ENCODE data around the gene COQ5. TPM values are rescaled to one million over a fixed set of nuclear protein-coding genes. Genes with fewer than 3 reads are reported as not detected.

COQ5 gene
- polyA plus RNA-seq, 1 donor (not counting 4 experiments of a cell fraction or from before 2014, with no cell fraction given): 38.7 TPM

DNA sequence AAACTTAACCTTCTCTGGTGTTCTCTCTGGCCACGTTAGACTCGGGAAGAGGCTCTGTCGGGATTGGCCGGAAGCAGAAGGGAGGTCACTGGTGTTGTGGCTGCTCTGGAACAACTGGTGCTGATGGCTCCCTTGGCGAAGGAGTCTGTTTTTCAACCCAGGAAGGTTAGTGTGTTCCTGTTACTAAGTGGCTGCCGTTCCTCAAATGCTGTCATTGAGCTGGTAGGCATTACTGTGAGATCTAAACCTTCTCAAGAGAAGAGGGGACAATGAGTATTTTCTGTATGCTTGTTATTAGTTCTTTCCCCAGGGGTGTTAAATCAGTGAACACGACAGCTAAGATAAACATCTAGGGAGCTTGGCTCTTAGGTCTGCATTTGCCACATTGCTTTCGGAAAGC, 33.9 kb upstream of the COQ5 start:
- no peaks in the 10 kb centered on the region for H3K9me3 ChIP-seq (ENCODE audit: control insufficient read depth, low read depth, low read length)
- no peaks in the 10 kb centered on the region for H3K79me2 ChIP-seq (ENCODE audit: control insufficient read depth, insufficient read depth, low read length)
- H3K4me3 ChIP-seq (ENCODE audit: control insufficient read depth in 2 of 3, extremely low read depth in 1 of 3, insufficient read depth in 2 of 3, low read depth in 1 of 3, low read length in 3 of 3): no peak overlapping the region
- H4K20me1 ChIP-seq (ENCODE audit: control insufficient read depth, extremely low read depth, insufficient read depth, low read length): no peaks in the 10 kb centered on the region
- DNase-seq (ENCODE audit: low read depth, low spot score): no peak
- no peak for TF ChIP-seq EZH2 (IDR thresholded peaks at IDR 0.05; ENCODE audit: low read length)
- no peak for TF ChIP-seq CTCF (optimal IDR thresholded peaks at IDR 0.05 in 1 of 3, IDR thresholded peaks at IDR 0.05 in 1 of 3, conservative IDR thresholded peaks at IDR 0.05 in 1 of 3; ENCODE audit: extremely low read depth in 1 of 3, insufficient read depth in 2 of 3, low read length in 3 of 3)
- H3K4me1 ChIP-seq (ENCODE audit: control insufficient read depth, extremely low read depth, insufficient read depth, low read length): peaks cover under 1% of the 10 kb centered on the region
- FAIRE-seq: no peak
- H3K36me3 ChIP-seq (ENCODE audit: control insufficient read depth in 2 of 2, extremely low read depth in 1 of 2, insufficient read depth in 2 of 2, low read length in 2 of 2): peaks cover 38 to 41% of the 10 kb centered on the region in 2 experiments
- H3K9me1 ChIP-seq (ENCODE audit: control insufficient read depth, extremely low read depth, insufficient read depth, low read length): no peaks in the 10 kb centered on the region
- no peaks in the 10 kb centered on the region for H3K27me3 ChIP-seq (ENCODE audit: control insufficient read depth, extremely low read depth, insufficient read depth, low read length)
- dilution Hi-C loops (cut with MboI; ENCODE audit: extremely low pct_ligation_motif_present, low sequenced_read_pairs): no loop called here
- no peak overlapping the region for H3K4me2 ChIP-seq (ENCODE audit: control insufficient read depth, extremely low read depth, insufficient read depth, low read depth, low read length)
- H3K27ac ChIP-seq (ENCODE audit: control insufficient read depth, insufficient read depth, low read length): no peak overlapping the region
- no peak overlapping the region for H2AFZ ChIP-seq (ENCODE audit: control insufficient read depth, low read length)
- no peak overlapping the region for H3K9ac ChIP-seq (ENCODE audit: control insufficient read depth, extremely low read depth, insufficient read depth, low read length)

GRCh38 chr12:120557589-120557988, 28.6 kb upstream of the COQ5 start:
- no peak for TF ChIP-seq CTCF (optimal IDR thresholded peaks at IDR 0.05 in 1 of 3, IDR thresholded peaks at IDR 0.05 in 1 of 3, conservative IDR thresholded peaks at IDR 0.05 in 1 of 3; ENCODE audit: extremely low read depth in 1 of 3, insufficient read depth in 2 of 3, low read length in 3 of 3)
- TF ChIP-seq EZH2 (IDR thresholded peaks at IDR 0.05; ENCODE audit: low read length): no peak
- no peaks in the 10 kb centered on the region for H3K9me3 ChIP-seq (ENCODE audit: control insufficient read depth, low read depth, low read length)
- H3K4me2 ChIP-seq (ENCODE audit: control insufficient read depth, extremely low read depth, insufficient read depth, low read depth, low read length): no peak overlapping the region
- peaks cover 27 to 39% of the 10 kb centered on the region in 2 experiments for H3K36me3 ChIP-seq (ENCODE audit: control insufficient read depth in 2 of 2, extremely low read depth in 1 of 2, insufficient read depth in 2 of 2, low read length in 2 of 2)
- peaks cover 6% of the 10 kb centered on the region for H3K4me1 ChIP-seq (ENCODE audit: control insufficient read depth, extremely low read depth, insufficient read depth, low read length)
- DNase-seq (ENCODE audit: low read depth, low spot score): no peak
- H3K9me1 ChIP-seq (ENCODE audit: control insufficient read depth, extremely low read depth, insufficient read depth, low read length): peaks cover 4% of the 10 kb centered on the region
- H3K27me3 ChIP-seq (ENCODE audit: control insufficient read depth, extremely low read depth, insufficient read depth, low read length): no peaks in the 10 kb centered on the region
- H2AFZ ChIP-seq (ENCODE audit: control insufficient read depth, low read length): no peak overlapping the region
- H3K9ac ChIP-seq (ENCODE audit: control insufficient read depth, extremely low read depth, insufficient read depth, low read length): no peak overlapping the region
- dilution Hi-C loops (cut with MboI; ENCODE audit: extremely low pct_ligation_motif_present, low sequenced_read_pairs): no loop called here
- H3K4me3 ChIP-seq (ENCODE audit: control insufficient read depth in 2 of 3, extremely low read depth in 1 of 3, insufficient read depth in 2 of 3, low read depth in 1 of 3, low read length in 3 of 3): no peak overlapping the region
- peaks cover 7% of the 10 kb centered on the region for H3K79me2 ChIP-seq (ENCODE audit: control insufficient read depth, insufficient read depth, low read length)
- H3K27ac ChIP-seq (ENCODE audit: control insufficient read depth, insufficient read depth, low read length): no peak overlapping the region
- H4K20me1 ChIP-seq (ENCODE audit: control insufficient read depth, extremely low read depth, insufficient read depth, low read length): no peaks in the 10 kb centered on the region
- no peak for FAIRE-seq
